HG03066 (cell line): Measurements from ENCODE around the gene BTBD9.

Experiments used
- ATAC-seq: cut with Tn5 transposase; IDR thresholded peaks from one replicate; pipeline ENCODE4 v1.9.1; 2021; ENCODE audit warnings: low read depth; ENCODE audit not compliant: unreplicated experiment

The BTBD9 gene

GRCh38 chr6:38514399-38514798, 125.3 kb downstream of the BTBD9 start:
- ATAC-seq: no peak

- ATAC-seq: no peak
Measured at GRCh38 chr6:38512211-38512610, 127.5 kb downstream of the BTBD9 start.

- no peak for ATAC-seq
Measured at GRCh38 chr6:38510205-38510604, 129.5 kb downstream of the BTBD9 start.

GRCh38 chr6:38509713-38510112, 130.0 kb downstream of the BTBD9 start:
- no peak for ATAC-seq

- ATAC-seq: no peak
Measured at GRCh38 chr6:38508894-38509293, 130.8 kb downstream of the BTBD9 start.

GRCh38 chr6:38508286-38508685, 131.4 kb downstream of the BTBD9 start:
- ATAC-seq: no peak

GRCh38 chr6:38507173-38507572, 132.6 kb downstream of the BTBD9 start:
- no peak for ATAC-seq

GRCh38 chr6:38505826-38506225, 133.9 kb downstream of the BTBD9 start:
- ATAC-seq: no peak

GRCh38 chr6:38504996-38505395, 134.7 kb downstream of the BTBD9 start:
- ATAC-seq: no peak

- ATAC-seq: no peak
Measured at GRCh38 chr6:38503960-38504682, 135.6 kb downstream of the BTBD9 start.

GRCh38 chr6:38503032-38503773, 136.5 kb downstream of the BTBD9 start:
- no peak for ATAC-seq

GRCh38 chr6:38502423-38502822, 137.3 kb downstream of the BTBD9 start:
- no peak for ATAC-seq

GRCh38 chr6:38501931-38502330, 137.8 kb downstream of the BTBD9 start:
- ATAC-seq: no peak

GRCh38 chr6:38499529-38500096, 140.1 kb downstream of the BTBD9 start:
- ATAC-seq: no peak

- no peak for ATAC-seq
Measured at GRCh38 chr6:38498805-38499445, 140.8 kb downstream of the BTBD9 start.

- ATAC-seq: no peak
Measured at GRCh38 chr6:38498085-38498484, 141.6 kb downstream of the BTBD9 start.

- no peak for ATAC-seq
Measured at GRCh38 chr6:38497546-38497945, 142.2 kb downstream of the BTBD9 start.

- ATAC-seq: peak; percentile 65
Measured at GRCh38 chr6:38495922-38496635, 143.7 kb downstream of the BTBD9 start.

- no peak for ATAC-seq
Measured at GRCh38 chr6:38495518-38495917, 144.2 kb downstream of the BTBD9 start.

GRCh38 chr6:38493931-38494547, 145.7 kb downstream of the BTBD9 start:
- ATAC-seq: no peak
